Measurements from ENCODE around the gene PRKX. TPM values are rescaled to one million over a fixed set of nuclear protein-coding genes. Genes with fewer than 3 reads are reported as not detected.
A peak's percentile ranks its signal among the peaks of the same experiment; 100 is the strongest.
"Not testable (repeated sequence)": the region's sequence is repeated elsewhere in the genome, so short reads cannot be mapped to it uniquely, and the experiment has no call there.

The PRKX gene
- total RNA-seq, 1 donor from 2014 or later = 78.0 TPM

- DNase-seq (ENCODE audit: low spot score) = no peak
These were observed 60.3 kb downstream of the PRKX start for GRCh38 chrX:3653111-3653510.

- no peak for DNase-seq (ENCODE audit: low spot score)
These were observed 62.2 kb downstream of the PRKX start for GRCh38 chrX:3651277-3651676.

- no peak for DNase-seq (ENCODE audit: low spot score)
These were observed 65.4 kb downstream of the PRKX start for GRCh38 chrX:3648084-3648483.

GRCh38 chrX:3639858-3640631 lies 73.4 kb downstream of the PRKX start:
- not testable (repeated sequence) for DNase-seq (ENCODE audit: low spot score)

- no peak for DNase-seq (ENCODE audit: low spot score)
These were observed 74.2 kb downstream of the PRKX start for GRCh38 chrX:3639236-3639635.

- peak; percentile 25 for DNase-seq (ENCODE audit: low spot score)
These were observed 75.1 kb downstream of the PRKX start for GRCh38 chrX:3638280-3638873.

GRCh38 chrX:3636803-3637202 lies 76.6 kb downstream of the PRKX start:
- DNase-seq (ENCODE audit: low spot score) = no peak

GRCh38 chrX:3631196-3631595 lies 82.3 kb downstream of the PRKX start:
- DNase-seq (ENCODE audit: low spot score) = no peak

- no peak for DNase-seq (ENCODE audit: low spot score)
These were observed 85.9 kb downstream of the PRKX start for GRCh38 chrX:3627594-3627993.

- DNase-seq (ENCODE audit: low spot score) = no peak
These were observed 92.0 kb downstream of the PRKX start for GRCh38 chrX:3621414-3621813.

- not testable (repeated sequence) for DNase-seq (ENCODE audit: low spot score)
These were observed 101.7 kb downstream of the PRKX start for GRCh38 chrX:3611744-3612143.

- DNase-seq (ENCODE audit: low spot score) = no peak
These were observed 103.6 kb downstream of the PRKX start for GRCh38 chrX:3609810-3610209.

- no peak for DNase-seq (ENCODE audit: low spot score)
These were observed 110.3 kb downstream of the PRKX start for GRCh38 chrX:3603026-3603661.

GRCh38 chrX:3599802-3600430 lies 113.5 kb downstream of the PRKX start:
- peak; percentile 2 for DNase-seq (ENCODE audit: low spot score)

GRCh38 chrX:3598709-3599108 lies 114.7 kb downstream of the PRKX start:
- DNase-seq (ENCODE audit: low spot score) = no peak

GRCh38 chrX:3598046-3598605 lies 115.3 kb downstream of the PRKX start:
- DNase-seq (ENCODE audit: low spot score) = no peak

- no peak for DNase-seq (ENCODE audit: low spot score)
These were observed 121.3 kb downstream of the PRKX start for GRCh38 chrX:3592184-3592583.

GRCh38 chrX:3589474-3589873 lies 124.0 kb downstream of the PRKX start:
- DNase-seq (ENCODE audit: low spot score) = no peak

GRCh38 chrX:3585719-3586118 lies 127.7 kb downstream of the PRKX start:
- no peak for DNase-seq (ENCODE audit: low spot score)

GRCh38 chrX:3584415-3584996 lies 128.9 kb downstream of the PRKX start:
- no peak for DNase-seq (ENCODE audit: low spot score)

GRCh38 chrX:3582451-3582850 lies 131.0 kb downstream of the PRKX start:
- DNase-seq (ENCODE audit: low spot score) = no peak

Data from umbilical cord (tissue), 2 donors.